ENCODE results near the gene PLB1. TPM values are rescaled to one million over a fixed set of nuclear protein-coding genes. Genes with fewer than 3 reads are reported as not detected.

The PLB1 gene
- total and polyA plus RNA-seq, 2 experiments from 2014 or later: 0.06 to 0.21 TPM

DNA sequence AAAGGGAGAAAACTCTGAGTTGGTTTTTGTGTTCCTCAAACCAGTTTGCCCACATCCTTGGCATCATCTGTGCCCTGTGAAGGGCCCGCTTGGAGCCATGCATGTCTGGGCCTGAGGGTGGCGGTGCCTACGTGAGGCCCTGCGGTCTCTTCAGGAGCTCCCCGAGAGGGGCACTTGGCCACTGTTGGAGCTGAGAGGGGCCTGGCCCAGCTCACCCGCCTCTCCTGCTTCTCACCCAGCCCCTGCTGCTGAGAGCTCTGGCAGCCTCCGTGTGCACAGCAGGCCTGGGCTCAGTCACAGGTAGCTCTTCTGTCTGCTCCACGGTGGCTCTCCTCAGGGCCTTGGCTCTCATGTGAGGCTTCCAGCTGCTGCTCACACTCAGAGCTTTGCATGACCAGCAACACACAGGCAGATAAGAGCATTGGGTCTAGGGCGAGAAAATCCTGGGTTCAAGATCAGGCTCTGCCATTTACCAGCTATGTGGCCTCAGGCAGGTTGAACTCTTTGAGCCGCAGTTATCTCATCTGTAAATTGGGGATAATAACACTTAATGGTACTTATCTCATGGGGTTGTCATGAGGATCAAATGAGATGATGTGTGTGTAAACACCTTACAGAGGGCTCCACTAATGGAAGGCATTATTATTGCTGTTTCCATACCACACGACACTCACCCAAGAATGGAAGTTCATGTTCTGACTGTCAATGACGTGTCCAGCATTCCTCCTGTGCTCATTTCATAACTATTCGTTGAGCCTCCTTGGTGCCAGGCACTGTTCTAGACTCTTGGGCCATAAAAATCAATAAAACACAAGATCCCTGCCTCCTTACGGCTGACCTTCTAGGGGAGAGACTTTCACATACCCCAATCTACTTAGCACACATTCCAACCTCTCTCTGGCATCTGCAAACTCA lies 41.6 kb upstream of the PLB1 start (continued):
- TF ChIP-seq, protein P1, sequence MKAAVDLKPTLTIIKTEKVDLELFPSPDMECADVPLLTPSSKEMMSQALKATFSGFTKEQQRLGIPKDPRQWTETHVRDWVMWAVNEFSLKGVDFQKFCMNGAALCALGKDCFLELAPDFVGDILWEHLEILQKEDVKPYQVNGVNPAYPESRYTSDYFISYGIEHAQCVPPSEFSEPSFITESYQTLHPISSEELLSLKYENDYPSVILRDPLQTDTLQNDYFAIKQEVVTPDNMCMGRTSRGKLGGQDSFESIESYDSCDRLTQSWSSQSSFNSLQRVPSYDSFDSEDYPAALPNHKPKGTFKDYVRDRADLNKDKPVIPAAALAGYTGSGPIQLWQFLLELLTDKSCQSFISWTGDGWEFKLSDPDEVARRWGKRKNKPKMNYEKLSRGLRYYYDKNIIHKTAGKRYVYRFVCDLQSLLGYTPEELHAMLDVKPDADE (IDR thresholded peaks at IDR 0.05): no peak
- TF ChIP-seq EZH2phosphoT487 (IDR thresholded peaks at IDR 0.05; ENCODE audit: unreplicated experiment) (no peak), ZNF331 (CRISPR knock-in tag; IDR thresholded peaks at IDR 0.05; ENCODE audit: low read depth) (no peak)
- TF ChIP-seq, protein P2, sequence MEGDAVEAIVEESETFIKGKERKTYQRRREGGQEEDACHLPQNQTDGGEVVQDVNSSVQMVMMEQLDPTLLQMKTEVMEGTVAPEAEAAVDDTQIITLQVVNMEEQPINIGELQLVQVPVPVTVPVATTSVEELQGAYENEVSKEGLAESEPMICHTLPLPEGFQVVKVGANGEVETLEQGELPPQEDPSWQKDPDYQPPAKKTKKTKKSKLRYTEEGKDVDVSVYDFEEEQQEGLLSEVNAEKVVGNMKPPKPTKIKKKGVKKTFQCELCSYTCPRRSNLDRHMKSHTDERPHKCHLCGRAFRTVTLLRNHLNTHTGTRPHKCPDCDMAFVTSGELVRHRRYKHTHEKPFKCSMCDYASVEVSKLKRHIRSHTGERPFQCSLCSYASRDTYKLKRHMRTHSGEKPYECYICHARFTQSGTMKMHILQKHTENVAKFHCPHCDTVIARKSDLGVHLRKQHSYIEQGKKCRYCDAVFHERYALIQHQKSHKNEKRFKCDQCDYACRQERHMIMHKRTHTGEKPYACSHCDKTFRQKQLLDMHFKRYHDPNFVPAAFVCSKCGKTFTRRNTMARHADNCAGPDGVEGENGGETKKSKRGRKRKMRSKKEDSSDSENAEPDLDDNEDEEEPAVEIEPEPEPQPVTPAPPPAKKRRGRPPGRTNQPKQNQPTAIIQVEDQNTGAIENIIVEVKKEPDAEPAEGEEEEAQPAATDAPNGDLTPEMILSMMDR (conservative IDR thresholded peaks at IDR 0.05; ENCODE audit: low read depth in 2 of 2): no peak
- TF ChIP-seq, protein P3, sequence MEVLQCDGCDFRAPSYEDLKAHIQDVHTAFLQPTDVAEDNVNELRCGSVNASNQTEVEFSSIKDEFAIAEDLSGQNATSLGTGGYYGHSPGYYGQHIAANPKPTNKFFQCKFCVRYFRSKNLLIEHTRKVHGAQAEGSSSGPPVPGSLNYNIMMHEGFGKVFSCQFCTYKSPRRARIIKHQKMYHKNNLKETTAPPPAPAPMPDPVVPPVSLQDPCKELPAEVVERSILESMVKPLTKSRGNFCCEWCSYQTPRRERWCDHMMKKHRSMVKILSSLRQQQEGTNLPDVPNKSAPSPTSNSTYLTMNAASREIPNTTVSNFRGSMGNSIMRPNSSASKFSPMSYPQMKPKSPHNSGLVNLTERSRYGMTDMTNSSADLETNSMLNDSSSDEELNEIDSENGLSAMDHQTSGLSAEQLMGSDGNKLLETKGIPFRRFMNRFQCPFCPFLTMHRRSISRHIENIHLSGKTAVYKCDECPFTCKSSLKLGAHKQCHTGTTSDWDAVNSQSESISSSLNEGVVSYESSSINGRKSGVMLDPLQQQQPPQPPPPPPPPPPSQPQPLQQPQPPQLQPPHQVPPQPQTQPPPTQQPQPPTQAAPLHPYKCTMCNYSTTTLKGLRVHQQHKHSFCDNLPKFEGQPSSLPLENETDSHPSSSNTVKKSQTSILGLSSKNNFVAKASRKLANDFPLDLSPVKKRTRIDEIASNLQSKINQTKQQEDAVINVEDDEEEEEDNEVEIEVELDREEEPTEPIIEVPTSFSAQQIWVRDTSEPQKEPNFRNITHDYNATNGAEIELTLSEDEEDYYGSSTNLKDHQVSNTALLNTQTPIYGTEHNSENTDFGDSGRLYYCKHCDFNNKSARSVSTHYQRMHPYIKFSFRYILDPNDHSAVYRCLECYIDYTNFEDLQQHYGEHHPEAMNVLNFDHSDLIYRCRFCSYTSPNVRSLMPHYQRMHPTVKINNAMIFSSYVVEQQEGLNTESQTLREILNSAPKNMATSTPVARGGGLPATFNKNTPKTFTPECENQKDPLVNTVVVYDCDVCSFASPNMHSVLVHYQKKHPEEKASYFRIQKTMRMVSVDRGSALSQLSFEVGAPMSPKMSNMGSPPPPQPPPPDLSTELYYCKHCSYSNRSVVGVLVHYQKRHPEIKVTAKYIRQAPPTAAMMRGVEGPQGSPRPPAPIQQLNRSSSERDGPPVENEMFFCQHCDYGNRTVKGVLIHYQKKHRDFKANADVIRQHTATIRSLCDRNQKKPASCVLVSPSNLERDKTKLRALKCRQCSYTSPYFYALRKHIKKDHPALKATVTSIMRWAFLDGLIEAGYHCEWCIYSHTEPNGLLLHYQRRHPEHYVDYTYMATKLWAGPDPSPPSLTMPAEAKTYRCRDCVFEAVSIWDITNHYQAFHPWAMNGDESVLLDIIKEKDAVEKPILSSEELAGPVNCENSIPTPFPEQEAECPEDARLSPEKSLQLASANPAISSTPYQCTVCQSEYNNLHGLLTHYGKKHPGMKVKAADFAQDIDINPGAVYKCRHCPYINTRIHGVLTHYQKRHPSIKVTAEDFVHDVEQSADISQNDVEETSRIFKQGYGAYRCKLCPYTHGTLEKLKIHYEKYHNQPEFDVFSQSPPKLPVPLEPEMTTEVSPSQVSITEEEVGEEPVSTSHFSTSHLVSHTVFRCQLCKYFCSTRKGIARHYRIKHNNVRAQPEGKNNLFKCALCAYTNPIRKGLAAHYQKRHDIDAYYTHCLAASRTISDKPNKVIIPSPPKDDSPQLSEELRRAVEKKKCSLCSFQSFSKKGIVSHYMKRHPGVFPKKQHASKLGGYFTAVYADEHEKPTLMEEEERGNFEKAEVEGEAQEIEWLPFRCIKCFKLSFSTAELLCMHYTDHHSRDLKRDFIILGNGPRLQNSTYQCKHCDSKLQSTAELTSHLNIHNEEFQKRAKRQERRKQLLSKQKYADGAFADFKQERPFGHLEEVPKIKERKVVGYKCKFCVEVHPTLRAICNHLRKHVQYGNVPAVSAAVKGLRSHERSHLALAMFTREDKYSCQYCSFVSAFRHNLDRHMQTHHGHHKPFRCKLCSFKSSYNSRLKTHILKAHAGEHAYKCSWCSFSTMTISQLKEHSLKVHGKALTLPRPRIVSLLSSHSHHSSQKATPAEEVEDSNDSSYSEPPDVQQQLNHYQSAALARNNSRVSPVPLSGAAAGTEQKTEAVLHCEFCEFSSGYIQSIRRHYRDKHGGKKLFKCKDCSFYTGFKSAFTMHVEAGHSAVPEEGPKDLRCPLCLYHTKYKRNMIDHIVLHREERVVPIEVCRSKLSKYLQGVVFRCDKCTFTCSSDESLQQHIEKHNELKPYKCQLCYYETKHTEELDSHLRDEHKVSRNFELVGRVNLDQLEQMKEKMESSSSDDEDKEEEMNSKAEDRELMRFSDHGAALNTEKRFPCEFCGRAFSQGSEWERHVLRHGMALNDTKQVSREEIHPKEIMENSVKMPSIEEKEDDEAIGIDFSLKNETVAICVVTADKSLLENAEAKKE (CRISPR knock-in tag; IDR thresholded peaks at IDR 0.05): no peak
